GM12878 (cell line): ENCODE measurements around the gene SUMF1. TPM values are rescaled to one million over a fixed set of nuclear protein-coding genes. Genes with fewer than 3 reads are reported as not detected.

Experiments
- CBX3 ChIP-seq: fragments of 200-600 bp; sonication (generic); IDR thresholded peaks from 2 replicates; pipeline ENCODE4 v1.6.1; 2016; ENCODE audit warnings: low read depth, borderline replicate concordance
- CHD2 ChIP-seq: IDR thresholded peaks from 2 replicates; pipeline ENCODE4 v1.6.1; 2011; ENCODE audit warnings: low read depth, low read length, improper control_type of control experiment, borderline replicate concordance
- DPF2 ChIP-seq: fragments of 450-650 bp; IDR thresholded peaks from 2 replicates; pipeline ENCODE4 v1.6.1; 2017; ENCODE audit warnings: mild to moderate bottlenecking
- ETV6 ChIP-seq, 2 experiments: fragments of 450-650 bp in 1 of 2; IDR thresholded peaks in 1 of 2; conservative IDR thresholded peaks in 1 of 2; 2 replicates each; pipeline ENCODE4 v1.6.1; 2014; ENCODE audit warnings: antibody characterized with exemption in 1 of 2, borderline replicate concordance in 1 of 2, low read depth in 1 of 2, mild to moderate bottlenecking in 1 of 2, moderate library complexity in 1 of 2
- FOXK2 ChIP-seq: fragments of 450-650 bp; IDR thresholded peaks from 2 replicates; pipeline ENCODE4 v1.6.1; 2017; ENCODE audit warnings: mild to moderate bottlenecking, moderate library complexity
- MLLT1 ChIP-seq: fragments of 450-650 bp; IDR thresholded peaks from 2 replicates; pipeline ENCODE4 v1.6.1; 2016; ENCODE audit warnings: mild to moderate bottlenecking
- NBN ChIP-seq: fragments of 450-650 bp; IDR thresholded peaks from 2 replicates; pipeline ENCODE4 v1.6.1; 2016
- PKNOX1 ChIP-seq: fragments of 450-650 bp; IDR thresholded peaks from 2 replicates; pipeline ENCODE4 v1.6.1; 2016; ENCODE audit warnings: mild to moderate bottlenecking
- RCOR1 ChIP-seq: conservative IDR thresholded peaks from 2 replicates; pipeline ENCODE4 v1.6.1; 2012; ENCODE audit warnings: low read depth, low read length, improper control_type of control experiment
- SKIL ChIP-seq: fragments of 450-650 bp; IDR thresholded peaks from 2 replicates; pipeline ENCODE4 v1.6.1; 2017; ENCODE audit warnings: mild to moderate bottlenecking, low read depth, inconsistent platforms; ENCODE audit not compliant: poor library complexity, severe bottlenecking
- SMARCA5 ChIP-seq: fragments of 450-650 bp; IDR thresholded peaks from 2 replicates; pipeline ENCODE4 v1.6.1; 2017; ENCODE audit warnings: mild to moderate bottlenecking
- STAT3 ChIP-seq: IDR thresholded peaks from 2 replicates; pipeline ENCODE4 v1.6.1; 2011; ENCODE audit warnings: low read depth, low read length, improper control_type of control experiment
- SUPT20H ChIP-seq: IDR thresholded peaks from 2 replicates; pipeline ENCODE4 v1.6.1; 2011; ENCODE audit warnings: low read depth, mild to moderate bottlenecking, low read length, moderate library complexity, borderline replicate concordance; ENCODE audit not compliant: control insufficient read depth
- TCF12 ChIP-seq: IDR thresholded peaks from 2 replicates; pipeline ENCODE4 v1.6.1; 2011; ENCODE audit warnings: low read depth, mild to moderate bottlenecking, low read length
- USF2 ChIP-seq: IDR thresholded peaks from 2 replicates; pipeline ENCODE4 v1.6.1; 2011; ENCODE audit warnings: low read depth, low read length, improper control_type of control experiment, borderline replicate concordance
- ZNF24 ChIP-seq: fragments of 450-650 bp; IDR thresholded peaks from 2 replicates; pipeline ENCODE4 v1.6.1; 2017; ENCODE audit warnings: antibody characterized with exemption, mild to moderate bottlenecking
- ZNF384 ChIP-seq: IDR thresholded peaks from 2 replicates; pipeline ENCODE4 v1.6.1; 2012; ENCODE audit warnings: low read depth, mild to moderate bottlenecking, low read length, improper control_type of control experiment, borderline replicate concordance
- ZNF622 ChIP-seq: fragments of 450-650 bp; IDR thresholded peaks from 2 replicates; pipeline ENCODE4 v1.6.1; 2017; ENCODE audit warnings: mild to moderate bottlenecking, inconsistent platforms
- polyA plus RNA-seq, 11 experiments: library from polyadenylated mRNA; depleted of rRNA in 4 of 11; unstranded in 6 of 11; stranded (reverse) in 5 of 11; fragments of >200 nt; fragmentation: Nextera tagmentation in 4 of 11; fragmentation: Illumina TruSeq in 1 of 11; extraction: Ambion mirVana in 4 of 11; extraction: Trizol in 1 of 11; gene quantifications; 1 replicate in 1 of 11; 2 replicates in 10 of 11; pipeline versions ENCODE4 v1.2.1 to v1.2.3, GENCODE V29; 2011 to 2016; ENCODE audit warnings: inconsistent platforms in 2 of 11, missing spikeins in 2 of 11, low read depth in 1 of 11
- total RNA-seq, 4 experiments: library from RNA; depleted of rRNA in 3 of 4; stranded (reverse); fragments of >200 nt in 3 of 4; fragmentation: Illumina TruSeq in 1 of 4; extraction: Trizol in 1 of 4; gene quantifications; 2 replicates each; pipeline versions ENCODE4 v1.2.1 to v1.2.3, GENCODE V29; 2013 to 2021
- TF ChIP-seq, protein P1 (sequence below): IDR thresholded peaks from 2 replicates; pipeline ENCODE4 v1.6.1; 2012; ENCODE audit warnings: low read depth, low read length, improper control_type of control experiment
- TF ChIP-seq, protein P2 (sequence below), 3 experiments: IDR thresholded peaks in 2 of 3; conservative IDR thresholded peaks in 1 of 3; 2 replicates each; pipeline ENCODE4 v1.5.1; 2011; ENCODE audit warnings: low read depth in 3 of 3, low read length in 3 of 3, mild to moderate bottlenecking in 3 of 3, control low read depth in 2 of 3, moderate library complexity in 2 of 3, inconsistent platforms in 1 of 3, mixed read lengths in 1 of 3; ENCODE audit not compliant: control insufficient read depth in 2 of 3, insufficient read depth in 1 of 3; ENCODE audit errors: extremely low read depth in 1 of 3

SUMF1 gene
- total and polyA plus RNA-seq, 10 of the 15 experiments (the other 5 are each of a cell fraction or from before 2014, with no cell fraction given), result 3.2 to 14.3 (median 8.5) TPM

DNA sequence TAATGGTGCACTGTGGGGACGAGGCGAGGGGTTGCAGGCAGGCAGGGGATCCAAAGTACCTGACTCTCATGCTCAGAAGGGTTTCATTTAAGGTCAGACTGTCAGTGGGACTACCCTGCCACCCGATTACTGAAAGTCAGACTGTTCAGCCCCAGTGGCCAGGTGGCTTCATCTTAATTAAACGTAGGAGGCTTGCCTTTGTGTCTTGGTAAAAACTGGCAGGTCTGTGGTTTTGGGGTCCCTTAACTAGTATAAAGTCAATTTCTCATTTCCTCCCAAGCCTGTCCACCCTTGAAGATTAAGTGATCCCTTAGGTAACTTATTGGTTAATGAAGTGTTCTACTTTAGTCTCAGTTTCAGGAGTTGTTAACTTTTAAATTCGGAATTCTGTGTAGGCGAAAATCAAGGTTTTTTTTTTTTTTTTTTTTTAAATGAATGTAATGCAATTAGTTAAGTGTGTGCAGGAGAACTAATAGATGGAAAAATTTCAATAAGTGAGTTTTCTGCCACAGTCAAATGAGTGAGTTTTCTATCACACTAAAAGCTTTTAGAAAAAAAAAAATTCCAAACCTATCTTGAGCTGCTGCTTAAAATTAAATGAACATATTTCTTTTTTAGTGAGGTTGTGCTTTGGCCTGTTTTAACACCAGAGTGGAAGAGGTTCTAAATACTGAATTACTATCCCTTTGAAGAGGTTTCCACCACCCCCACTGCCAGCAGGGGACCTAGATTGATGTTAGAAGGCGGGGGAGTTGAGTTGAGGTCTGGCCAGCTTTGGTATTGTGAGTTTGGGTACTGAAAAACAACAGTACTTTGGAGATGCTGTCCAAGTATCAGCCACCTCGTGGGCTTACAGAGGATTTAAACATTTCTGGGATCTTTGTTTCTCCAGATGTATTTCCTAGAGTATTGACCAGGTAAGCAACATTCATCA is 41.2 kb upstream of the SUMF1 start (continued):
- TF ChIP-seq USF2 (no peak), SMARCA5 (peak; percentile 95), STAT3 (peak; percentile 92; the same call in 1 of the 2 replicates), DPF2 (peak; percentile 99), SKIL (peak; percentile 99), ZNF622 (no peak), ZNF24 (peak; percentile 78), SUPT20H (no peak), CBX3 (no peak), FOXK2 (no peak), NBN (peak; percentile 97), ZNF384 (peak; percentile 94), PKNOX1 (peak; percentile 90), ETV6 (conservative IDR thresholded peaks at IDR 0.05 in 1 of 2, IDR thresholded peaks at IDR 0.05 in 1 of 2; ENCODE audit: borderline replicate concordance in 1 of 2, low read depth in 1 of 2) (peak in 1 of 2 experiments; percentile 79; a peak in 2 of 4 replicates), TCF12 (peak; percentile 84; the same call in 1 of the 2 replicates), CHD2 (peak; percentile 60; the same call in 1 of the 2 replicates), RCOR1 (peak; percentile 82; the same call in 1 of the 2 replicates), MLLT1 (peak; percentile 96)
- TF ChIP-seq, protein P1, sequence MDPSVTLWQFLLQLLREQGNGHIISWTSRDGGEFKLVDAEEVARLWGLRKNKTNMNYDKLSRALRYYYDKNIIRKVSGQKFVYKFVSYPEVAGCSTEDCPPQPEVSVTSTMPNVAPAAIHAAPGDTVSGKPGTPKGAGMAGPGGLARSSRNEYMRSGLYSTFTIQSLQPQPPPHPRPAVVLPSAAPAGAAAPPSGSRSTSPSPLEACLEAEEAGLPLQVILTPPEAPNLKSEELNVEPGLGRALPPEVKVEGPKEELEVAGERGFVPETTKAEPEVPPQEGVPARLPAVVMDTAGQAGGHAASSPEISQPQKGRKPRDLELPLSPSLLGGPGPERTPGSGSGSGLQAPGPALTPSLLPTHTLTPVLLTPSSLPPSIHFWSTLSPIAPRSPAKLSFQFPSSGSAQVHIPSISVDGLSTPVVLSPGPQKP, result no peak
- TF ChIP-seq, protein P2, sequence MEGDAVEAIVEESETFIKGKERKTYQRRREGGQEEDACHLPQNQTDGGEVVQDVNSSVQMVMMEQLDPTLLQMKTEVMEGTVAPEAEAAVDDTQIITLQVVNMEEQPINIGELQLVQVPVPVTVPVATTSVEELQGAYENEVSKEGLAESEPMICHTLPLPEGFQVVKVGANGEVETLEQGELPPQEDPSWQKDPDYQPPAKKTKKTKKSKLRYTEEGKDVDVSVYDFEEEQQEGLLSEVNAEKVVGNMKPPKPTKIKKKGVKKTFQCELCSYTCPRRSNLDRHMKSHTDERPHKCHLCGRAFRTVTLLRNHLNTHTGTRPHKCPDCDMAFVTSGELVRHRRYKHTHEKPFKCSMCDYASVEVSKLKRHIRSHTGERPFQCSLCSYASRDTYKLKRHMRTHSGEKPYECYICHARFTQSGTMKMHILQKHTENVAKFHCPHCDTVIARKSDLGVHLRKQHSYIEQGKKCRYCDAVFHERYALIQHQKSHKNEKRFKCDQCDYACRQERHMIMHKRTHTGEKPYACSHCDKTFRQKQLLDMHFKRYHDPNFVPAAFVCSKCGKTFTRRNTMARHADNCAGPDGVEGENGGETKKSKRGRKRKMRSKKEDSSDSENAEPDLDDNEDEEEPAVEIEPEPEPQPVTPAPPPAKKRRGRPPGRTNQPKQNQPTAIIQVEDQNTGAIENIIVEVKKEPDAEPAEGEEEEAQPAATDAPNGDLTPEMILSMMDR (IDR thresholded peaks at IDR 0.05 in 2 of 3, conservative IDR thresholded peaks at IDR 0.05 in 1 of 3; ENCODE audit: control insufficient read depth in 2 of 3, extremely low read depth in 1 of 3, insufficient read depth in 1 of 3, low read depth in 3 of 3, low read length in 3 of 3), result no peak
